Measurements from ENCODE around the gene SAPCD2. TPM values are rescaled to one million over a fixed set of nuclear protein-coding genes. Genes with fewer than 3 reads are reported as not detected.

Gene SAPCD2
- total and polyA plus RNA-seq, 2 of the 8 experiments (the other 6 are each of a cell fraction or from before 2014, with no cell fraction given), result 12.7 to 32.1 TPM

- no peak overlapping the region for H2AK5ac ChIP-seq (ENCODE audit: low read depth, low read length)
- H3K9ac ChIP-seq (replicated peaks in 1 of 4; ENCODE audit: extremely low read depth in 1 of 4, low read depth in 3 of 4, low read length in 3 of 4), result no peak overlapping the region
- peak; percentile 69 for FAIRE-seq
- TF ChIP-seq SP2 (IDR thresholded peaks at IDR 0.05; ENCODE audit: low read length) (no peak), TAF7 (optimal IDR thresholded peaks at IDR 0.05; ENCODE audit: borderline replicate concordance, low read depth, low read length) (no peak), YY1 (IDR thresholded peaks at IDR 0.05; ENCODE audit: low read depth, low read length) (0 out of 2 replicates have a peak, but pooled peaks have one; percentile 28), SAP30 (IDR thresholded peaks at IDR 0.05; ENCODE audit: insufficient read depth, insufficient replicate concordance, low read length) (no peak), ZNF274 (IDR thresholded peaks at IDR 0.05; ENCODE audit: borderline replicate concordance, extremely low read depth, low read length) (no peak)
- TF ChIP-seq, protein P1, sequence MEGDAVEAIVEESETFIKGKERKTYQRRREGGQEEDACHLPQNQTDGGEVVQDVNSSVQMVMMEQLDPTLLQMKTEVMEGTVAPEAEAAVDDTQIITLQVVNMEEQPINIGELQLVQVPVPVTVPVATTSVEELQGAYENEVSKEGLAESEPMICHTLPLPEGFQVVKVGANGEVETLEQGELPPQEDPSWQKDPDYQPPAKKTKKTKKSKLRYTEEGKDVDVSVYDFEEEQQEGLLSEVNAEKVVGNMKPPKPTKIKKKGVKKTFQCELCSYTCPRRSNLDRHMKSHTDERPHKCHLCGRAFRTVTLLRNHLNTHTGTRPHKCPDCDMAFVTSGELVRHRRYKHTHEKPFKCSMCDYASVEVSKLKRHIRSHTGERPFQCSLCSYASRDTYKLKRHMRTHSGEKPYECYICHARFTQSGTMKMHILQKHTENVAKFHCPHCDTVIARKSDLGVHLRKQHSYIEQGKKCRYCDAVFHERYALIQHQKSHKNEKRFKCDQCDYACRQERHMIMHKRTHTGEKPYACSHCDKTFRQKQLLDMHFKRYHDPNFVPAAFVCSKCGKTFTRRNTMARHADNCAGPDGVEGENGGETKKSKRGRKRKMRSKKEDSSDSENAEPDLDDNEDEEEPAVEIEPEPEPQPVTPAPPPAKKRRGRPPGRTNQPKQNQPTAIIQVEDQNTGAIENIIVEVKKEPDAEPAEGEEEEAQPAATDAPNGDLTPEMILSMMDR (IDR thresholded peaks at IDR 0.05; ENCODE audit: control extremely low read depth in 1 of 3, insufficient read depth in 1 of 3, low read depth in 1 of 3, low read length in 3 of 3), result peak in 2 of 3 experiments; percentile 94 to 98; a peak in 3 of 4 replicates
Observed at GRCh38 chr9:137029058-137029936, 41.1 kb downstream of the SAPCD2 start.

More at GRCh38 chr9:137029058-137029936, 41.1 kb downstream of the SAPCD2 start:
- no peak overlapping the region for H3K14ac ChIP-seq (ENCODE audit: insufficient read length)
- H4K20me1 ChIP-seq (replicated peaks in 1 of 2; ENCODE audit: control insufficient read depth in 1 of 2, insufficient read depth in 2 of 2, low read length in 2 of 2), result no peaks in the 10 kb centered on the region
- no peak overlapping the region for H2BK5ac ChIP-seq (ENCODE audit: low read depth, low read length)
- peaks cover 0 to 11% (median 3%) of the 10 kb centered on the region in 4 experiments; a peak in 5 of 7 replicates for H3K4me1 ChIP-seq (replicated peaks in 1 of 4; ENCODE audit: control insufficient read depth in 3 of 4, insufficient read depth in 4 of 4, low read length in 3 of 4)
- no peak overlapping the region for H2BK120ac ChIP-seq (replicated peaks; ENCODE audit: low read depth, low read length)
- CTCF ChIA-PET (ENCODE audit: partially characterized antibody), result interaction anchor here (0.6 to 8.5 kb wide), 84 partner anchors 8 to 1038 kb away, joined by 3 to 110 read pairs (median 5); partner anchors contain the start of genes AJM1, C8G, CLIC3 and GRIN1
- H3K79me1 ChIP-seq (ENCODE audit: low read depth, low read length), result no peaks in the 10 kb centered on the region
- H3K9me3 ChIP-seq (ENCODE audit: insufficient read depth in 2 of 2, low read depth in 1 of 2, low read length in 1 of 2), result no peaks in the 10 kb centered on the region
- POLR2A ChIA-PET (ENCODE audit: partially characterized antibody), result interaction anchor here (1.0 to 1.9 kb wide), 6 partner anchors 15 to 213 kb away, joined by 3 to 6 read pairs (median 4); partner anchors contain the start of gene TUBB4B
- H2AFZ ChIP-seq (ENCODE audit: low read length), result no peak overlapping the region
- no peak overlapping the region for H2BK20ac ChIP-seq (ENCODE audit: low read length)
- peak overlapping the region in 1 of 4 experiments; percentile 78; a peak in 4 of 8 replicates for H3K4me3 ChIP-seq (ENCODE audit: extremely low read depth in 1 of 4, insufficient read depth in 2 of 4, low read depth in 3 of 4, low read length in 4 of 4)
- 0 out of 2 replicates have a peak overlapping the region, but pooled peaks have one; percentile 40 for H2BK15ac ChIP-seq (ENCODE audit: low read length)
- 0 out of 2 replicates have a peak overlapping the region, but pooled peaks have one; percentile 38 for H3K18ac ChIP-seq (ENCODE audit: extremely low read depth, low read length)
- peak overlapping the region; percentile 39 to 91; a peak in 2 of 4 replicates for H3K4me2 ChIP-seq (ENCODE audit: insufficient read depth in 1 of 2, low read depth in 2 of 2, low read length in 2 of 2)
- peaks cover 4% of the 10 kb centered on the region; the same call in 1 of the 2 replicates for H3K23me2 ChIP-seq (ENCODE audit: low read depth, low read length)
- peak in 1 of 2 experiments; percentile 98 for DNase-seq (ENCODE audit: low read depth in 1 of 2, low spot score in 2 of 2)
- 49% methylated on average over 19 of the region's 19 CpGs; no CpG with 5 or more reads in 1 of the 2 experiments for WGBS, 2 experiments (ENCODE audit: extremely low coverage in 1 of 2, insufficient coverage in 1 of 2, insufficient read length in 1 of 2, insufficient replicate concordance in 2 of 2, low coverage in 1 of 2, low lambda C conversion rate in 2 of 2, missing lambda C conversion rate in 1 of 2)
- H2BK12ac ChIP-seq (ENCODE audit: low read depth, low read length), result peak overlapping the region; percentile 33; the same call in 1 of the 2 replicates
- H3K23ac ChIP-seq (ENCODE audit: insufficient read length), result no peak overlapping the region
- no peak overlapping the region for H4K5ac ChIP-seq (ENCODE audit: insufficient read length, low read depth, low read length)
- no peak overlapping the region for H3K4ac ChIP-seq (replicated peaks; ENCODE audit: insufficient read length, low read depth, low read length)
- peaks cover 1 to 27% (median 15%) of the 10 kb centered on the region in 4 experiments; a peak in 6 of 7 replicates for H3K27me3 ChIP-seq (replicated peaks in 1 of 4; ENCODE audit: control insufficient read depth in 3 of 4, extremely low read depth in 1 of 4, insufficient read depth in 3 of 4, low read length in 3 of 4)
- H3K27ac ChIP-seq (ENCODE audit: low read depth, low read length), result no peak overlapping the region
- H3K56ac ChIP-seq (replicated peaks; ENCODE audit: insufficient read length, low read depth, low read length), result no peak overlapping the region
- no peaks in the 10 kb centered on the region for H3K79me2 ChIP-seq (ENCODE audit: control insufficient read depth in 1 of 2, insufficient read depth in 2 of 2, low read length in 2 of 2)
- no peak overlapping the region for H4K8ac ChIP-seq (ENCODE audit: extremely low read depth, insufficient read depth, low read length)
- no peak overlapping the region for H4K91ac ChIP-seq (replicated peaks; ENCODE audit: insufficient read length, low read length)
- no peaks in the 10 kb centered on the region for H3K36me3 ChIP-seq (ENCODE audit: control insufficient read depth in 2 of 4, insufficient read depth in 4 of 4, low read length in 3 of 4)
